HCT116 (cell line): ENCODE results near the gene DENND1A. TPM values are rescaled to one million over a fixed set of nuclear protein-coding genes. Genes with fewer than 3 reads are reported as not detected.

Experiments used
- ATAC-seq: fragments of 200-7000 bp; cut with Tn5 transposase; 2 replicates; pipeline ENCODE4 v1.9.1; 2020; ENCODE audit warnings: mild to moderate bottlenecking, moderate library complexity
- BruUV-seq: library from RNA; stranded (reverse); fragments of 400-500 nt; replicated peaks from 2 replicates; lab custom pipeline; 2021; lab: Mats Ljungman, UMichigan
- CTCF ChIA-PET: fragments of 300-600 bp; sonication (Branson Sonifier 250); formaldehyde crosslinking; loops from one replicate; lab custom pipeline; 2021; ENCODE audit warnings: antibody characterized with exemption; lab: Charles Lee
- POLR2A ChIA-PET: fragments of 300-600, 350-600 bp; sonication (Branson Sonifier 250); formaldehyde crosslinking; loops from one replicate; lab custom pipeline; 2021; ENCODE audit warnings: antibody characterized with exemption; lab: Charles Lee
- RAD21 ChIA-PET, 2 experiments: fragments of 300-600 bp; sonication (Branson Sonifier 250); formaldehyde crosslinking; loops; one replicate each; lab custom pipeline; 2023; ENCODE audit warnings: low total read pairs in 2 of 2; ENCODE audit not compliant: uncharacterized antibody in 2 of 2, unreplicated experiment in 2 of 2, low non-redundant PET in 1 of 2; lab: Charles Lee
- DNase-seq: peaks from one replicate; pipeline ENCODE4 v3.0.0-alpha.2; 2010; ENCODE audit warnings: low read depth, low spot score
- H2AFZ ChIP-seq: fragments of 200-600 bp; shearing (Covaris generic), sonication (generic); 2 replicates; pipeline ENCODE4 v1.6.1; 2017; ENCODE audit warnings: low read depth, mixed run types, mixed read lengths, antibody characterized with exemption, low read length; ENCODE audit not compliant: poor library complexity, severe bottlenecking
- H3K27ac ChIP-seq: 2 replicates; pipeline ENCODE4 v1.5.1; 2012; ENCODE audit warnings: low read depth, low read length
- H3K27me3 ChIP-seq: fragments of 200-600 bp; sonication (generic); 2 replicates; pipeline ENCODE4 v1.6.1; 2016; ENCODE audit warnings: mixed run types, low read length, mixed read lengths; ENCODE audit not compliant: insufficient read depth
- H3K36me3 ChIP-seq, 2 experiments: fragments of 200-500 bp in 1 of 2; fragments of 200-600 bp in 1 of 2; sonication (Bioruptor generic) in 1 of 2; sonication (generic) in 1 of 2; 2 replicates each; pipeline versions ENCODE4 v1.5.1 to v1.6.1; 2014 to 2016; ENCODE audit warnings: low read length in 2 of 2, inconsistent platforms in 1 of 2, mixed read lengths in 1 of 2, mixed run types in 1 of 2; ENCODE audit not compliant: insufficient read depth in 2 of 2, control insufficient read depth in 1 of 2
- H3K4me1 ChIP-seq, 2 experiments: fragments of 200-600 bp in 1 of 2; sonication (generic) in 1 of 2; 2 replicates each; pipeline versions ENCODE4 v1.5.1 to v1.6.1; 2012 to 2017; ENCODE audit warnings: low read length in 2 of 2, inconsistent platforms in 1 of 2, mild to moderate bottlenecking in 1 of 2, mixed read lengths in 1 of 2, mixed run types in 1 of 2, moderate library complexity in 1 of 2; ENCODE audit not compliant: insufficient read depth in 2 of 2, control insufficient read depth in 1 of 2
- H3K4me2 ChIP-seq: fragments of 200-600 bp; sonication (generic); 2 replicates; pipeline ENCODE4 v1.6.1; 2017; ENCODE audit warnings: mixed run types, low read length, mixed read lengths
- H3K4me3 ChIP-seq, 2 experiments: fragments of 200-600 bp in 1 of 2; sonication (generic) in 1 of 2; replicated peaks in 1 of 2; 2 replicates each; pipeline ENCODE4 v1.5.1; 2011 to 2016; ENCODE audit warnings: low read length in 2 of 2, control low read depth in 1 of 2, low read depth in 1 of 2, mild to moderate bottlenecking in 1 of 2, mixed read lengths in 1 of 2, mixed run types in 1 of 2
- H3K79me2 ChIP-seq: fragments of 200-600 bp; sonication (generic); 2 replicates; pipeline ENCODE4 v1.6.1; 2017; ENCODE audit warnings: mild to moderate bottlenecking, mixed run types, low read length, moderate library complexity, mixed read lengths; ENCODE audit not compliant: insufficient read depth
- H3K9ac ChIP-seq: fragments of 200-600 bp; sonication (generic); 2 replicates; pipeline ENCODE4 v1.6.1; 2016; ENCODE audit warnings: low read length, mixed read lengths
- H3K9me2 ChIP-seq: fragments of 200-600 bp; sonication (generic), shearing (Covaris generic); 2 replicates; pipeline ENCODE4 v1.6.1; 2017; ENCODE audit warnings: mixed run types, mild to moderate bottlenecking, moderate library complexity; ENCODE audit not compliant: insufficient read depth
- H3K9me3 ChIP-seq, 2 experiments: fragments of 200-500 bp in 1 of 2; fragments of 200-600 bp in 1 of 2; sonication (Bioruptor generic) in 1 of 2; sonication (generic) in 1 of 2; 2 replicates each; pipeline ENCODE4 v1.6.1; 2014 to 2017; ENCODE audit warnings: low read length in 2 of 2, mixed read lengths in 2 of 2, inconsistent platforms in 1 of 2, low read depth in 1 of 2, mild to moderate bottlenecking in 1 of 2, mixed run types in 1 of 2, moderate library complexity in 1 of 2; ENCODE audit not compliant: control insufficient read depth in 1 of 2, insufficient read depth in 1 of 2
- H4K20me1 ChIP-seq: fragments of 200-600 bp; sonication (generic), shearing (Covaris generic); 2 replicates; pipeline ENCODE4 v1.6.1; 2017; ENCODE audit warnings: mixed run types, mild to moderate bottlenecking, moderate library complexity; ENCODE audit not compliant: insufficient read depth
- ATF3 ChIP-seq: IDR thresholded peaks from 2 replicates; pipeline ENCODE4 v1.6.1; 2012
- CBX3 ChIP-seq: IDR thresholded peaks from 2 replicates; pipeline ENCODE4 v1.6.1; 2012; ENCODE audit warnings: low read depth
- CTCF ChIP-seq, 3 experiments: fragments of 200-600 bp in 1 of 3; sonication (generic) in 1 of 3; IDR thresholded peaks in 2 of 3; conservative IDR thresholded peaks in 1 of 3; 2 replicates each; pipeline ENCODE4 v1.5.1; 2012 to 2017; ENCODE audit warnings: low read depth in 2 of 3, low read length in 2 of 3, antibody characterized with exemption in 1 of 3, borderline replicate concordance in 1 of 3, control low read depth in 1 of 3, mild to moderate bottlenecking in 1 of 3, mixed read lengths in 1 of 3, mixed run types in 1 of 3, moderate library complexity in 1 of 3; ENCODE audit not compliant: insufficient read depth in 1 of 3
- EGR1 ChIP-seq: IDR thresholded peaks from 2 replicates; pipeline ENCODE4 v1.6.1; 2012; ENCODE audit warnings: low read depth
- FOSL1 ChIP-seq: IDR thresholded peaks from 2 replicates; pipeline ENCODE4 v1.6.1; 2012; ENCODE audit warnings: low read depth
- POLR2A ChIP-seq: IDR thresholded peaks from 2 replicates; pipeline ENCODE4 v1.7.0; 2011; ENCODE audit warnings: borderline replicate concordance; ENCODE audit not compliant: insufficient read depth, insufficient read length; ENCODE audit errors: extremely low read depth
- POLR2AphosphoS5 ChIP-seq: IDR thresholded peaks from 2 replicates; pipeline ENCODE4 v1.6.1; 2011; ENCODE audit warnings: mild to moderate bottlenecking, low read depth, low read length, moderate library complexity
- RAD21 ChIP-seq: IDR thresholded peaks from 2 replicates; pipeline ENCODE4 v1.6.1; 2012; ENCODE audit warnings: low read depth, mild to moderate bottlenecking
- SIN3A ChIP-seq: IDR thresholded peaks from 2 replicates; pipeline ENCODE4 v1.6.1; 2012; ENCODE audit warnings: low read depth
- SP1 ChIP-seq: IDR thresholded peaks from 2 replicates; pipeline ENCODE4 v1.6.1; 2012; ENCODE audit warnings: low read depth
- TCF7L2 ChIP-seq: IDR thresholded peaks from 2 replicates; pipeline ENCODE4 v1.7.0; 2011; ENCODE audit warnings: borderline replicate concordance, inconsistent platforms; ENCODE audit not compliant: insufficient read depth, insufficient read length; ENCODE audit errors: extremely low read depth
- ZFX ChIP-seq: fragments of 450-650 bp; IDR thresholded peaks from 2 replicates; pipeline ENCODE4 v1.6.1; 2017
- intact Hi-C: fragments of 100-400 bp; cut with micrococcal nuclease; formaldehyde crosslinking; loops from 2 replicates; pipeline ENCODE4 v1.10.0; 2022
- total RNA-seq: library from RNA; stranded (reverse); gene quantifications from one replicate; pipeline ENCODE4 v1.2.1, GENCODE V29; 2021; ENCODE audit not compliant: unreplicated experiment

DENND1A gene
- total RNA-seq, 1 experiment from 2014 or later = 33.0 TPM

DNA sequence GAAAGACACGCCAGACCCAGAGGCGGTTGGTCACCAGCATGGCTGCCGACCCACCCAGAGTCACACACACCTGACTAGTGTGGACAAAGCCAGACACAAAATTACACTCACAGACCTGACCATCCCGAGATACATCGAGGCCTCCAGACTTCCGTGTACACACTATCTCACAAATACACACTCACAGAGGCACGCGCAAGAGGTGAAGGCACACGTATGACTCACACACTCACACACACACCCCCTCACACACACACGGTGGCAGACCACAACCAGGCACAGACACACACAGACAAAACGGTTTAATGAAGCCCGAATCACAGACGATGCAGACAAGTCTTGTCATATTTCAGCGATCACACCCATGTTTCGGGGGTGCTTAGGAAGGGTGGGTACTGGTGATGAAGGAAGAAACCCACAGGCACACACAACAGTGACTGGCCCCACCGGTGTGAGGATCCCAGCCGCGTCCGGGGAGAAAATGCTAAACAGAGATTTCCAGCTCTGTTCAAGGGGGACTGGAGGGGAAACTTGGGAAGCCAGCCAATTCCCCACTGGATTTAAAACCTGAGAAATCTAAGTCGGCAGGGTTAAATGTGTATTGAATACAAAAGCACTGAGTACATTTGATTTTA, 522.6 kb downstream of the DENND1A start:
- no peak for ATAC-seq
- Histone ChIP-seq H3K36me3 (no peaks in the 10 kb centered on the region), H2AFZ (no peak overlapping the region), H3K9ac (no peak overlapping the region), H3K4me2 (no peak overlapping the region), H3K79me2 (no peaks in the 10 kb centered on the region), H3K4me3 (no peak overlapping the region), H3K27ac (no peak overlapping the region), H3K9me3 (no peaks in the 10 kb centered on the region), H4K20me1 (no peaks in the 10 kb centered on the region), H3K27me3 (no peaks in the 10 kb centered on the region), H3K4me1 (no peaks in the 10 kb centered on the region), H3K9me2 (no peaks in the 10 kb centered on the region)
- POLR2A ChIA-PET = no interaction called here
- RAD21 ChIA-PET = no interaction called here
- CTCF ChIA-PET = interaction anchor here (0.6 kb wide), 1 partner anchor 927 kb away, joined by 3 read pairs; no protein-coding TSS in a partner anchor
- intact Hi-C loops = no loop called here
- TF ChIP-seq CBX3 = no peak
- no peak for TF ChIP-seq SIN3A
- no peak for TF ChIP-seq ATF3
- no peak for TF ChIP-seq CTCF (IDR thresholded peaks at IDR 0.05 in 2 of 3, conservative IDR thresholded peaks at IDR 0.05 in 1 of 3; ENCODE audit: borderline replicate concordance in 1 of 3, insufficient read depth in 1 of 3, low read depth in 2 of 3, low read length in 2 of 3)
- no peak for TF ChIP-seq FOSL1
- TF ChIP-seq POLR2AphosphoS5 = no peak
- no peak for TF ChIP-seq TCF7L2
- TF ChIP-seq ZFX = no peak
- no peak for TF ChIP-seq RAD21
- TF ChIP-seq POLR2A = no peak
- no peak for TF ChIP-seq EGR1
- no peak for TF ChIP-seq SP1
- BruUV-seq = no TSS peak
- no peak for DNase-seq
